IMR-90 (cell line): ENCODE results near the gene FIBCD1. TPM values are rescaled to one million over a fixed set of nuclear protein-coding genes. Genes with fewer than 3 reads are reported as not detected.

Source experiments
- ATAC-seq: fragments of 200-7000 bp; cut with Tn5 transposase; 2 replicates; pipeline ENCODE4 v1.9.1; 2020; ENCODE audit warnings: low read depth, mild to moderate bottlenecking, moderate library complexity
- BruUV-seq: library from RNA; stranded (reverse); fragments of 400-500 nt; replicated peaks from 2 replicates; lab custom pipeline; 2021; lab: Mats Ljungman, UMichigan
- CTCF ChIA-PET: fragments of 300-600 bp; formaldehyde crosslinking; extraction: SDS; loops from one replicate; lab custom pipeline; 2021; ENCODE audit warnings: antibody characterized with exemption; lab: Yijun Ruan, JAX
- POLR2A ChIA-PET: fragments of 300-600 bp; sonication (Branson Sonifier 250); formaldehyde crosslinking; loops from one replicate; lab custom pipeline; 2022; ENCODE audit warnings: antibody characterized with exemption; ENCODE audit not compliant: unreplicated experiment; lab: Charles Lee
- DNase-seq: peaks from one replicate; pipeline ENCODE4 v3.0.0; 2013
- H2AFZ ChIP-seq: replicated peaks from 2 replicates; pipeline ENCODE3; 2013; ENCODE audit warnings: low read length, mild to moderate bottlenecking; ENCODE audit not compliant: poor library complexity
- H2AK5ac ChIP-seq: 2 replicates; pipeline ENCODE4 v1.6.1; 2013; ENCODE audit warnings: low read depth, low read length, inconsistent platforms
- H2AK9ac ChIP-seq: replicated peaks from 2 replicates; pipeline ENCODE3; 2013; ENCODE audit warnings: mild to moderate bottlenecking, low read depth, low read length, moderate library complexity; ENCODE audit not compliant: poor library complexity
- H2BK120ac ChIP-seq: 2 replicates; pipeline ENCODE4 v1.6.1; 2013; ENCODE audit warnings: low read depth, low read length, inconsistent platforms
- H2BK15ac ChIP-seq: 3 replicates; pipeline ENCODE4 v1.6.1; 2013; ENCODE audit warnings: low read depth, low read length, inconsistent platforms
- H2BK20ac ChIP-seq: 2 replicates; pipeline ENCODE4 v1.6.1; 2013; ENCODE audit warnings: low read depth, mild to moderate bottlenecking, inconsistent platforms, low read length, moderate library complexity
- H2BK5ac ChIP-seq: 2 replicates; pipeline ENCODE4 v1.6.1; 2013; ENCODE audit warnings: mild to moderate bottlenecking, low read depth, low read length, inconsistent platforms; ENCODE audit not compliant: poor library complexity, severe bottlenecking
- H3K14ac ChIP-seq: replicated peaks from 2 replicates; pipeline ENCODE4 v1.6.1; 2013; ENCODE audit warnings: low read depth, low read length, inconsistent platforms
- H3K18ac ChIP-seq: 2 replicates; pipeline ENCODE4 v1.6.1; 2013; ENCODE audit warnings: low read depth, low read length, control low read depth
- H3K23ac ChIP-seq: 2 replicates; pipeline ENCODE4 v1.6.1; 2013; ENCODE audit warnings: low read depth, low read length, inconsistent platforms
- H3K27ac ChIP-seq: 2 replicates; pipeline ENCODE4 v1.5.1; 2013; ENCODE audit warnings: mild to moderate bottlenecking, control low read depth, low read length; ENCODE audit not compliant: insufficient read depth
- H3K27me3 ChIP-seq: 2 replicates; pipeline ENCODE4 v1.6.1; 2013; ENCODE audit warnings: low read length; ENCODE audit not compliant: control insufficient read depth, insufficient read depth
- H3K36me3 ChIP-seq: 2 replicates; pipeline ENCODE4 v1.6.1; 2013; ENCODE audit warnings: low read length, mixed read lengths; ENCODE audit not compliant: control insufficient read depth, insufficient read depth
- H3K4ac ChIP-seq: 2 replicates; pipeline ENCODE4 v1.6.1; 2013; ENCODE audit warnings: low read depth, low read length, inconsistent platforms
- H3K4me1 ChIP-seq: 2 replicates; pipeline ENCODE4 v1.6.1; 2013; ENCODE audit warnings: low read length, mixed read lengths; ENCODE audit not compliant: control insufficient read depth, insufficient read depth
- H3K4me2 ChIP-seq: 2 replicates; pipeline ENCODE4 v1.6.1; 2013; ENCODE audit warnings: low read depth, mild to moderate bottlenecking, control low read depth, low read length, moderate library complexity
- H3K4me3 ChIP-seq: 2 replicates; pipeline ENCODE4 v1.5.1; 2013; ENCODE audit warnings: low read depth, mild to moderate bottlenecking, control low read depth, low read length, moderate library complexity; ENCODE audit not compliant: insufficient read depth
- H3K56ac ChIP-seq: 2 replicates; pipeline ENCODE4 v1.6.1; 2013; ENCODE audit warnings: low read length, inconsistent platforms; ENCODE audit not compliant: insufficient read depth; ENCODE audit errors: extremely low read depth
- H3K79me1 ChIP-seq, 2 experiments: 2 replicates each; pipeline ENCODE4 v1.6.1; 2013; ENCODE audit warnings: low read length in 2 of 2, inconsistent platforms in 1 of 2, low read depth in 1 of 2
- H3K9ac ChIP-seq: 2 replicates; pipeline ENCODE4 v1.6.1; 2013; ENCODE audit warnings: low read depth, low read length, control low read depth
- H3K9me1 ChIP-seq: 2 replicates; pipeline ENCODE4 v1.6.1; 2013; ENCODE audit warnings: low read length, inconsistent platforms; ENCODE audit not compliant: insufficient read depth
- H3K9me3 ChIP-seq: 2 replicates; pipeline ENCODE4 v1.6.1; 2013; ENCODE audit warnings: low read length; ENCODE audit not compliant: control insufficient read depth, insufficient read depth
- H4K20me1 ChIP-seq: 2 replicates; pipeline ENCODE4 v1.6.1; 2013; ENCODE audit warnings: low read length, inconsistent platforms; ENCODE audit not compliant: insufficient read depth
- H4K5ac ChIP-seq: 2 replicates; pipeline ENCODE4 v1.6.1; 2013; ENCODE audit warnings: mild to moderate bottlenecking, low read depth, low read length, control low read depth
- H4K8ac ChIP-seq, 2 experiments: 2 replicates each; pipeline ENCODE4 v1.6.1; 2013; ENCODE audit warnings: low read depth in 2 of 2, low read length in 2 of 2, control low read depth in 1 of 2, inconsistent platforms in 1 of 2
- H4K91ac ChIP-seq: 2 replicates; pipeline ENCODE4 v1.6.1; 2013; ENCODE audit warnings: low read depth, low read length, inconsistent platforms; ENCODE audit not compliant: insufficient read depth
- BHLHE40 ChIP-seq: fragments of 150-350 bp; IDR thresholded peaks from 2 replicates; pipeline ENCODE4 v1.6.1; 2016; ENCODE audit warnings: mild to moderate bottlenecking, low read depth, low read length
- CEBPB ChIP-seq: IDR thresholded peaks from 2 replicates; pipeline ENCODE4 v1.6.1; 2012; ENCODE audit warnings: low read depth, low read length, improper control_type of control experiment
- CHD1 ChIP-seq: IDR thresholded peaks from 2 replicates; pipeline ENCODE4 v1.6.1; 2012; ENCODE audit warnings: low read depth, low read length, improper control_type of control experiment
- CTCF ChIP-seq: conservative IDR thresholded peaks from 2 replicates; pipeline ENCODE4 v1.5.1; 2012; ENCODE audit warnings: mild to moderate bottlenecking, low read depth, low read length, improper control_type of control experiment
- ELK1 ChIP-seq: fragments of 150-350 bp; IDR thresholded peaks from 2 replicates; pipeline ENCODE4 v1.6.1; 2016; ENCODE audit warnings: low read depth, mild to moderate bottlenecking, low read length, moderate library complexity, borderline replicate concordance
- FOS ChIP-seq: fragments of 150-350 bp; IDR thresholded peaks from 2 replicates; pipeline ENCODE4 v1.6.1; 2016; ENCODE audit warnings: low read depth, low read length
- MAZ ChIP-seq: IDR thresholded peaks from 2 replicates; pipeline ENCODE4 v1.6.1; 2012; ENCODE audit warnings: low read depth, mild to moderate bottlenecking, low read length, improper control_type of control experiment, moderate library complexity, borderline replicate concordance
- MXI1 ChIP-seq: IDR thresholded peaks from 2 replicates; pipeline ENCODE4 v1.6.1; 2012; ENCODE audit warnings: low read depth, mild to moderate bottlenecking, low read length, moderate library complexity, borderline replicate concordance
- NFE2L2 ChIP-seq: fragments of 150-350 bp; IDR thresholded peaks from 2 replicates; pipeline ENCODE4 v1.6.1; 2016; ENCODE audit warnings: low read depth, mild to moderate bottlenecking, low read length
- POLR2A ChIP-seq: IDR thresholded peaks from 2 replicates; pipeline ENCODE4 v1.6.1; 2012; ENCODE audit warnings: mild to moderate bottlenecking, low read depth, low read length
- RCOR1 ChIP-seq: IDR thresholded peaks from 2 replicates; pipeline ENCODE4 v1.6.1; 2012; ENCODE audit warnings: mild to moderate bottlenecking, low read length, improper control_type of control experiment; ENCODE audit not compliant: insufficient replicate concordance
- RFX5 ChIP-seq: IDR thresholded peaks from 2 replicates; pipeline ENCODE4 v1.8.0; 2012; ENCODE audit warnings: low read depth, mild to moderate bottlenecking, low read length, moderate library complexity
- SMC3 ChIP-seq: fragments of 150-350 bp; IDR thresholded peaks from 2 replicates; pipeline ENCODE4 v1.6.1; 2016; ENCODE audit warnings: low read depth, mild to moderate bottlenecking, antibody characterized with exemption, low read length, moderate library complexity
- USF2 ChIP-seq: fragments of 150-350 bp; IDR thresholded peaks from 2 replicates; pipeline ENCODE4 v1.6.1; 2017; ENCODE audit warnings: mild to moderate bottlenecking, antibody characterized with exemption, low read length, low read depth
- WGBS, 2 experiments: methylation state at CpG; one replicate each; pipeline versions ENCODE4 v1.1.5 to v1.1.7; 2013; ENCODE audit warnings: missing lambda C conversion rate in 2 of 2; ENCODE audit not compliant: insufficient read length in 1 of 2; ENCODE audit errors: extremely low coverage in 2 of 2; 5-methylcytosine and 5-hydroxymethylcytosine counted together
- dilution Hi-C: fragments of 300-500 bp; cut with HindIII; formaldehyde crosslinking; loops from one replicate; pipeline ENCODE4 v1.14.3; 2018; ENCODE audit warnings: low sequenced_read_pairs; ENCODE audit not compliant: unreplicated experiment
- in situ Hi-C: fragments of 300-500 bp; cut with MboI; formaldehyde crosslinking; loops from 3 replicates; pipeline ENCODE4 v1.14.3; 2019; ENCODE audit warnings: low sequenced_read_pairs, inconsistent platforms, mixed read lengths
- intact Hi-C: fragments of 100-400 bp; cut with micrococcal nuclease; formaldehyde crosslinking; loops from 2 replicates; pipeline ENCODE4 v1.10.0; 2022
- polyA plus RNA-seq, 3 experiments: library from polyadenylated mRNA; depleted of rRNA; stranded (reverse); fragments of >200 nt; gene quantifications; 2 replicates each; pipeline ENCODE4 v1.2.3, GENCODE V29; 2012; ENCODE audit warnings: low replicate concordance in 1 of 3
- total RNA-seq: library from RNA; depleted of rRNA; stranded (reverse); fragments of >200 nt; gene quantifications from 2 replicates; pipeline ENCODE4 v1.2.3, GENCODE V29; 2012

Gene FIBCD1
- total and polyA plus RNA-seq, 2 of the 4 experiments (the other 2 are of a cell fraction), result 1.1 to 10.1 TPM

GRCh38 chr9:130865921-130866320, 73.1 kb downstream of the FIBCD1 start:
- TF ChIP-seq CHD1 (no peak), BHLHE40 (no peak), MXI1 (no peak), FOS (no peak), ELK1 (no peak), MAZ (no peak), RFX5 (no peak), CEBPB (no peak), USF2 (no peak), NFE2L2 (no peak), RCOR1 (no peak), POLR2A (no peak), SMC3 (no peak), CTCF (no peak)
- Histone ChIP-seq H2AK5ac (no peak overlapping the region), H3K27ac (no peak overlapping the region), H3K79me1 (peaks cover 40 to 94% of the 10 kb centered on the region in 2 experiments), H2AFZ (no peak overlapping the region), H3K23ac (no peak overlapping the region), H2BK5ac (no peak overlapping the region), H2BK20ac (no peak overlapping the region), H3K4me2 (no peak overlapping the region), H3K9me1 (peaks cover 5% of the 10 kb centered on the region; the same call in 1 of the 2 replicates), H3K4ac (no peak overlapping the region), H4K20me1 (peaks cover 74% of the 10 kb centered on the region), H4K91ac (no peak overlapping the region), H3K18ac (no peak overlapping the region), H2BK15ac (no peak overlapping the region), H4K8ac (no peak overlapping the region), H3K4me3 (no peak overlapping the region), H3K9me3 (no peaks in the 10 kb centered on the region), H3K56ac (no peak overlapping the region), H3K4me1 (peaks cover 10% of the 10 kb centered on the region), H3K9ac (no peak overlapping the region), H3K14ac (no peak overlapping the region), H4K5ac (no peak overlapping the region), H2AK9ac (no peak overlapping the region), H3K36me3 (peaks cover 43% of the 10 kb centered on the region), H3K27me3 (no peaks in the 10 kb centered on the region), H2BK120ac (no peak overlapping the region)
- POLR2A ChIA-PET, result interaction anchor here (0.6 kb wide), 2 partner anchors 87 to 102 kb away, joined by 4 to 12 read pairs; no protein-coding TSS in a partner anchor
- DNase-seq (no peak), ATAC-seq (no peak)
- dilution Hi-C loops, result no loop called here
- BruUV-seq, result no TSS peak
- WGBS, 2 experiments, result no CpG with 5 or more reads among the region's 3 CpGs
- CTCF ChIA-PET, result interaction anchor here (1.1 to 2.5 kb wide), 8 partner anchors 109 to 180 kb away, joined by 3 to 12 read pairs (median 6); no protein-coding TSS in a partner anchor
- intact Hi-C loops, result loop anchor here (1.0 kb wide), 2 partner anchors 132 to 154 kb away; no protein-coding TSS in a partner anchor
- in situ Hi-C loops, result no loop called here
